CD4-positive, alpha-beta T cell treated with Interleukin-6 for 4 hours (primary cell): Measurements from ENCODE around the gene KIF26A.

ENCODE experiments used
- DNase-seq: peaks from one replicate; pipeline ENCODE4 v3.0.0-alpha.2; 2020; ENCODE audit warnings: mixed read lengths

Gene KIF26A

GRCh38 chr14:104225278-104226190, 87.1 kb downstream of the KIF26A start:
- peak; percentile 6 for DNase-seq

- no peak for DNase-seq
Measured at GRCh38 chr14:104226421-104227383, 88.3 kb downstream of the KIF26A start.

GRCh38 chr14:104227806-104228205, 89.4 kb downstream of the KIF26A start:
- DNase-seq, result no peak

GRCh38 chr14:104228221-104228620, 89.8 kb downstream of the KIF26A start:
- no peak for DNase-seq

GRCh38 chr14:104228716-104229533, 90.5 kb downstream of the KIF26A start:
- DNase-seq, result no peak

- no peak for DNase-seq
Measured at GRCh38 chr14:104229534-104230055, 91.2 kb downstream of the KIF26A start.

GRCh38 chr14:104230119-104230815, 91.9 kb downstream of the KIF26A start:
- DNase-seq, result no peak
